ENCODE data around the gene EXOC3L1.

The EXOC3L1 gene

DNA sequence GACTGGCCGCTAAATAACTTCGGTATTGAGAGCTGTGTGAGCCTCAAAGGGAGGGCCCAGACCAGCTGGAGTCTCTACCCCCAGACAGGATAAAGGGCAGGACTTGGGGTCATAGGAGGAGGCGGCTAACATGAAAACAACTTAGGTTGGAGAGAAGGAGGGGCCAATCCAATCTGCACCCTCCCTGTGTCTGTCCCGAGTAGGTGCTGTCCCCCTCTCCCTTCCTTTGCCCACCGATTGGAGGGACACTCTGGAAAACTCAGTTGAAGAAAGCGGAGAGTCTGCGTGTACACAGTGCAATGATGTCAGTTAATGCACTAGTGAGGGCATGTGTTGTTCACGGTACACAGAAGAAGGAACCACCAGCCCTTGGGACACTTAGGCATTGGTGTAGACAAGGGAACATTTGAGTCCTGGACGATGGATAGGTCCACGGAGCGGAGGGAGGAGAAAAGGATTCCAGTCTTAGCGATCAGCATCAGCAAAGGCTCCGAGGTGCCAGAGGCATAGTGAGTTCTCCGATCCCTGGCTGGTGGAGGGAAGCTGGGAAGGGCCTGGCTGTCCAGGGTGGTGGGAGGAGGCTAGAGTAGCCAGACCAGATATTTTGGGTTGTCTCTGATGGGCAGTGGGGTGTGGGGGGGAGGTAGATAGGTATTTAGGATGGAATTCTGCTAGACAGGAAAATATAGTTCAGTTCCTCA lies 18.8 kb downstream of the EXOC3L1 start:
- DNase-seq (ENCODE audit: extremely low read depth, low read depth), result no peak
- TF ChIP-seq, protein P1, sequence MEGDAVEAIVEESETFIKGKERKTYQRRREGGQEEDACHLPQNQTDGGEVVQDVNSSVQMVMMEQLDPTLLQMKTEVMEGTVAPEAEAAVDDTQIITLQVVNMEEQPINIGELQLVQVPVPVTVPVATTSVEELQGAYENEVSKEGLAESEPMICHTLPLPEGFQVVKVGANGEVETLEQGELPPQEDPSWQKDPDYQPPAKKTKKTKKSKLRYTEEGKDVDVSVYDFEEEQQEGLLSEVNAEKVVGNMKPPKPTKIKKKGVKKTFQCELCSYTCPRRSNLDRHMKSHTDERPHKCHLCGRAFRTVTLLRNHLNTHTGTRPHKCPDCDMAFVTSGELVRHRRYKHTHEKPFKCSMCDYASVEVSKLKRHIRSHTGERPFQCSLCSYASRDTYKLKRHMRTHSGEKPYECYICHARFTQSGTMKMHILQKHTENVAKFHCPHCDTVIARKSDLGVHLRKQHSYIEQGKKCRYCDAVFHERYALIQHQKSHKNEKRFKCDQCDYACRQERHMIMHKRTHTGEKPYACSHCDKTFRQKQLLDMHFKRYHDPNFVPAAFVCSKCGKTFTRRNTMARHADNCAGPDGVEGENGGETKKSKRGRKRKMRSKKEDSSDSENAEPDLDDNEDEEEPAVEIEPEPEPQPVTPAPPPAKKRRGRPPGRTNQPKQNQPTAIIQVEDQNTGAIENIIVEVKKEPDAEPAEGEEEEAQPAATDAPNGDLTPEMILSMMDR (IDR thresholded peaks at IDR 0.05; ENCODE audit: low read depth, low read length), result no peak

DNA sequence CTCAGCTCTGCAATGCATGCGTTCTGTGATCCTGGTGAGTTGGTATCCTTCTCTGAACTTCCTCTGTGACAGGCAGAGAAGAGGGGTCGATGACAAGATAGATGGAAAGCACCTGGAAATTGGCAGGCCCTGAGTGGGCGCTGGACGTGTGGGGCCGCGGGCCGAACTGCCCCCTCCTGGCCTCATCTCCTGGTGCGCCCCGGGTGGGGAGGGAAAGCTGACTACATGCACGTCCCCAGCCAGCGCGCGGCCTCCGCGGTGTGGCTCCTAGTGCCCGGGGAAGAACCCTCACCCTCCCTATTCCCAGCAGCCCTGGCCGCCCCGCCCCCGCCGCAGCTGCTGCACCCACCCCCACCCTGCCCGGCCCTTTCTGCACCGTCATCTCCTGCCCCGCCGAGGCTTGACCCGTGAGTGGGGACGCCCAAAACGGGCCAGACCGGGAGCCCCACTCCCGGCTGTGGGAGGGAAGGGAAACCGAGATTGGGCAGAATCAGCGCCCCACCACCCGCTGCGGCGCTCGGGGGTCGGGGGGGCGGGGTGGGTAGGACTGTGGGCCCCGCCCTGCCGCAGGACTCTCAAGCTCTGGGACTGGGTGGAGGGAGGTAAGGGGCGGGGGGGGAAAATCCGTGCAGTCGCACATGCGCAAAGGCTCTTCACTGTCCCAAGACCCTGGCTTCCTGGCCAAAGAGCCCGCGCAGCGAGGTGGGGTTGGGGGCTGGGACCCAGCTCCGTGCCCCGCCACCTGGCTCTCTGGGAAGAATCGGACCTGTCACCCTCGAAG lies 19.6 kb downstream of the EXOC3L1 start, which contains the start of gene NOL3:
NOL3 (plus strand) TSS at position 371 of the 781 bp plus-strand sequence.
- TF ChIP-seq, protein P1 (IDR thresholded peaks at IDR 0.05; ENCODE audit: low read depth, low read length), result peak; percentile 7; the same call in 1 of the 2 replicates

DNA sequence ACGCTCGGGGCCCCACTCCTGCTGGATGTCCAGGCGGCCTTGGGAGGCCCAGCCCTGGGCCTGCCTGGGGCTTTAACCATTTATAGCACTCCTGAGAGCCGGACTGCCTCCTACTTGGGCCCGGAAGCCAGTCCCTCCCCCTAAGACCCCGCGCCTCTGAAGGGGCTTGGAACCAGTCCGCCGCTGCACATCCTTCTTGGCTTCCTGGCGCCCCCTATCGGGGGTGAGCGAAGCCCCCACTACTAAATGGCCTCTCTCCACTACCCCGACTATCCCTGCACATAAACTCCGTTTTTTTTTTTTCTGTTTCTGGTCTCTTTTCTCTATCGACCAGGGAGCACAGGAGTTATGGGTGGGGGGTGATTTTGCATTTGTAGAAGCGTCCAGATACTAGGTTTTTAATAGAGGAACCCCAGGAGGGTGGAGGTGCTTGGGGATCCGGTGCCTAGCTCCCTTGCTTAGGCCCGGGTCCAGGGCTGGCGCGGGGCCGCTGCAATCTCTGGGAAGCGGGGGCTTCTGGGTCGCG lies 20.2 kb downstream of the EXOC3L1 start:
- DNase-seq (ENCODE audit: extremely low read depth, low read depth), result no peak
- TF ChIP-seq, protein P1 (IDR thresholded peaks at IDR 0.05; ENCODE audit: low read depth, low read length), result peak; percentile 64

More for the DNA sequence above, 19.6 kb downstream of the EXOC3L1 start, which contains the start of gene NOL3:
- DNase-seq (ENCODE audit: extremely low read depth, low read depth), result peak; percentile 68

DNA sequence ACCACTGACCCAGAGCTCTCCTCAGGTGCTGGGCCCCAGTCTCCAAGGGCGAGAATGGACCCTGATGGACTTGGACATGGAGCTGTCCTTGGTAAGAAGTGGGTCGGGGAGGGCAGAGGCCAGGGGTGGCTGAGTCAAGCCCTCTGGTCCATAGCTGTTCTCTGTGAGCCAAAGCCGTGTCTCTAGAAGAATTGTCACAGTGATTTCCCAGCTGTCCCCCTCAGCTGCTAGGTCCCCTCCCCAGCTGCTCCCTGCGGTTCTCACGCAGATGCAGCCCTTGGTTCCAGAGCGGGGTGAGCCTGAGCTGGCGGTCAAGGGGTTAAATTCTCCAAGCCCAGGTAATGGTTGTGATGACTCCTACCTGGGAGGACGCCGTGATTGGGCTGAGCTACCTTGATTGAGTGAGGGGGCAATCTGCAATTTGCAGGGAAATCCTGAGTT lies 20.9 kb downstream of the EXOC3L1 start:
- TF ChIP-seq, protein P1 (IDR thresholded peaks at IDR 0.05; ENCODE audit: low read depth, low read length), result no peak

DNA sequence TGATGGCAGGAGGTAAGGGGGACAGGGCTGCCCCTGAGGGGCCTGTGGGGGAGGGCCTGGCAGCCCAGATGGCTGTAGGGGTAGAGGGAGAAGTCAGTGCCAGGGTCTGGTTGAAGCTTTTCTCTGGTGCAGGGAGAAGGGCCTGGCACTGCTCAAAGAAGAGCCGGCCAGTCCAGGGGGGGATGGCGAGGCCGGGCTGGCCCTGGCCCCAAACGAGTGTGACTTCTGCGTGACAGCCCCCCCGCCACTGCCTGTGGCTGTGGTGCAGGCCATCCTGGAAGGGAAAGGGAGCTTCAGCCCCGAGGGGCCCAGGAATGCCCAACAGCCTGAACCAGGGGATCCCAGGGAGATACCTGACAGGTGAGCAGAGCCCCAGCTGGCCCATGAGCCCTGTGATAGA lies 22.3 kb downstream of the EXOC3L1 start:
- no peak for DNase-seq (ENCODE audit: extremely low read depth, low read depth)
- TF ChIP-seq, protein P1 (IDR thresholded peaks at IDR 0.05; ENCODE audit: low read depth, low read length), result no peak

More for the DNA sequence above, 20.9 kb downstream of the EXOC3L1 start:
- DNase-seq (ENCODE audit: extremely low read depth, low read depth), result no peak

DNA sequence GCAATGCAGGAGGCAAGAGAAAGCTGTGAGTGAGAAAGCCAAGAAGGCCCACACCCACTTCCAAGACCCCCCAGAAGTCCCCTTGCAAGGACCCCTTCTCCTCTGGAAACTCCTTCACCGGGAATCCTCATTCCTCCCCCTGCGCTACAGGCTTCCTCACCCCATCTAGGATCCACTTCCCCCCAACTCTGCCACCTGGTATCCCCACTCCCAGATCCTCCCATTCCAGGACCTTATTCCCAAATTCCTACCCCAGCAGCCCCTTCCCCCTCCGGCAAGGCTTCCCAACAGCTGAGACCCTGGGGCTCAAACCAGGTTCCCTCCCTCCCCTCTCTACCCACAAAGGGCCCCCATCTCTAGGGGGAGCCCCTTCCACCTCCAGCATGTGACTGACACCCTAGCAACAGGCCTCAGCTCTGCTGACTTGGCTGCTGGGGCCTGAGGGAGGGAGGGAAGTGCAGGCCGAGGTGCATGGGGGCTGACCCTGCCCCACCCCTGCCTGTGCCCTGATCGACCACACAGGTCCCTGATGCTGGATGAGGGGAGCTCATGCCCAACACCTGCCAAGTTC lies 23.3 kb downstream of the EXOC3L1 start:
- DNase-seq (ENCODE audit: extremely low read depth, low read depth), result no peak
- TF ChIP-seq, protein P1 (IDR thresholded peaks at IDR 0.05; ENCODE audit: low read depth, low read length), result no peak

Measured in AG09319 (cell line).